Measurements from ENCODE around the gene CERK.

The CERK gene

GRCh38 chr22:46671824-46672432 lies 66.1 kb downstream of the CERK start:
- H3K27me3 ChIP-seq (replicated peaks; ENCODE audit: control insufficient read depth, insufficient read depth, low read length) = no peaks in the 10 kb centered on the region

GRCh38 chr22:46669201-46669600 lies 68.9 kb downstream of the CERK start:
- no peak for TF ChIP-seq CTCF (IDR thresholded peaks at IDR 0.05; ENCODE audit: insufficient read depth, low read length, poor library complexity, severe bottlenecking)
- no peaks in the 10 kb centered on the region for H3K27me3 ChIP-seq (replicated peaks; ENCODE audit: control insufficient read depth, insufficient read depth, low read length)
- H3K4me3 ChIP-seq (replicated peaks; ENCODE audit: low read depth, low read length) = no peak overlapping the region
- DNase-seq (ENCODE audit: extremely low read depth, insufficient read length) = no peak
- H3K36me3 ChIP-seq (ENCODE audit: control insufficient read depth, insufficient read depth, low read length) = peaks cover 3% of the 10 kb centered on the region

More at GRCh38 chr22:46671824-46672432, 66.1 kb downstream of the CERK start:
- no peak for TF ChIP-seq CTCF (IDR thresholded peaks at IDR 0.05; ENCODE audit: insufficient read depth, low read length, poor library complexity, severe bottlenecking)
- Histone ChIP-seq H3K4me3 (replicated peaks; ENCODE audit: low read depth, low read length) (no peak overlapping the region), H3K36me3 (ENCODE audit: control insufficient read depth, insufficient read depth, low read length) (peaks cover 6% of the 10 kb centered on the region)
- peak; percentile 48 for DNase-seq (ENCODE audit: extremely low read depth, insufficient read length)

- H3K27me3 ChIP-seq (replicated peaks; ENCODE audit: control insufficient read depth, insufficient read depth, low read length) = no peaks in the 10 kb centered on the region
- no peak for DNase-seq (ENCODE audit: extremely low read depth, insufficient read length)
- no peak overlapping the region for H3K4me3 ChIP-seq (replicated peaks; ENCODE audit: low read depth, low read length)
- TF ChIP-seq CTCF (IDR thresholded peaks at IDR 0.05; ENCODE audit: insufficient read depth, low read length, poor library complexity, severe bottlenecking) = no peak
- peaks cover 3% of the 10 kb centered on the region for H3K36me3 ChIP-seq (ENCODE audit: control insufficient read depth, insufficient read depth, low read length)
Observed at GRCh38 chr22:46668116-46668515, 69.9 kb downstream of the CERK start.

GRCh38 chr22:46667245-46667623 lies 70.8 kb downstream of the CERK start:
- peaks cover 3% of the 10 kb centered on the region for H3K36me3 ChIP-seq (ENCODE audit: control insufficient read depth, insufficient read depth, low read length)
- no peaks in the 10 kb centered on the region for H3K27me3 ChIP-seq (replicated peaks; ENCODE audit: control insufficient read depth, insufficient read depth, low read length)
- no peak for TF ChIP-seq CTCF (IDR thresholded peaks at IDR 0.05; ENCODE audit: insufficient read depth, low read length, poor library complexity, severe bottlenecking)
- no peak for DNase-seq (ENCODE audit: extremely low read depth, insufficient read length)
- no peak overlapping the region for H3K4me3 ChIP-seq (replicated peaks; ENCODE audit: low read depth, low read length)

GRCh38 chr22:46666577-46667244 lies 71.3 kb downstream of the CERK start:
- TF ChIP-seq CTCF (IDR thresholded peaks at IDR 0.05; ENCODE audit: insufficient read depth, low read length, poor library complexity, severe bottlenecking) = no peak
- peaks cover 3% of the 10 kb centered on the region for H3K36me3 ChIP-seq (ENCODE audit: control insufficient read depth, insufficient read depth, low read length)
- H3K27me3 ChIP-seq (replicated peaks; ENCODE audit: control insufficient read depth, insufficient read depth, low read length) = no peaks in the 10 kb centered on the region
- H3K4me3 ChIP-seq (replicated peaks; ENCODE audit: low read depth, low read length) = no peak overlapping the region
- no peak for DNase-seq (ENCODE audit: extremely low read depth, insufficient read length)
